ENCODE results near the gene STPG3.

DNA sequence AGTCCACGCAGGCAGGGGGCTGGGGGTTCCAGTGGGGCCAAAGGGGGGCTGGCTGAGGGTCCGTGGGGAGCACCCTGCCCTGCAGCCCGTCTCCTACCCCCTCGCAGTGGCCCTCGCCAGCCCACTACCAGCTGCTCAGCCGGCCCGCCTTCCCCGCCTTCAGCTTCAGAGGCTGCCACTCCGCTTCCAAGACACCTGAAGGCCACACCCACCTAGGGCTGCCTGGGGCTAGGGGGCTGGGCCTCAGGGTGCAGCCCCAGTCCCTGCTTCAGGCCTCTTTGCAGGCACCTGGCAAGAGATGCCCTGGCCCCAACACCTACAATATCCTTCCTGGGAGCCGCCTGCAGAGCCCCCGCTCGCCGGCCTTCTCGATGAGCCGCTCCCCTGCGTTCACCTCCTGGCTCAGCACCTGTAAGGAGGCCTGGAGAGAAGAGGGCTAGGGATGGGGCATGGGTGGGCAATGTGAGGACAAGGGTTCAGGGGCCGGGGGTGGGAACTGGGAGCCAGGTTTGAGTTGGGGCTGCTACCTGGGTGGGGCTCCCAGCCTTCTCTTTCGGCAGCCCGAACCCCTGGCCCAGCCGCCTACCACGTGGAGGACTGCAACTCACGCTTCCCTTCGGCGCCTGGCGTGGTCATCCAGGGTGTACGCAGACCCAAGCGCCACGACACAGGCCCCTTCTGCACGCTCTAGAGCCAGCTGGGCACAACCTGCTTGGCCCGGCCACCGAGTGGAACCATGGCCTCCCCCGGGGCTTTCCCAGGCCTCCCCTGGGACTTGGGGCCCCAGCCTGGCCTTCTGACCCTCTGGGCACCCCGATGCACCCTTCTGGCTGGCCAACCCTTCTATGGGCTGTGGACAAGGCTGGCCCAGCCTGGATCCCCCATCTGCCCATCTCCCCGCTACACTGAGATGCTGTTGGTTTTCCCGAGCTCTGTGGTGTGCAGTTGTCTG is 1.7 kb downstream of the STPG3 start:
- TF ChIP-seq CTCF (IDR thresholded peaks at IDR 0.05) (no peak), POLR2A (IDR thresholded peaks at IDR 0.05) (no peak)
